ENCODE results near the gene ANKRD44. TPM values are rescaled to one million over a fixed set of nuclear protein-coding genes. Genes with fewer than 3 reads are reported as not detected.
"Not testable (repeated sequence)": the region's sequence is repeated elsewhere in the genome, so short reads cannot be mapped to it uniquely, and the experiment has no call there.

The ANKRD44 gene
- total RNA-seq (2014; rRNA removed; shearing (Covaris generic)), result 5.8 and 7.4 TPM in 2 replicates

DNA sequence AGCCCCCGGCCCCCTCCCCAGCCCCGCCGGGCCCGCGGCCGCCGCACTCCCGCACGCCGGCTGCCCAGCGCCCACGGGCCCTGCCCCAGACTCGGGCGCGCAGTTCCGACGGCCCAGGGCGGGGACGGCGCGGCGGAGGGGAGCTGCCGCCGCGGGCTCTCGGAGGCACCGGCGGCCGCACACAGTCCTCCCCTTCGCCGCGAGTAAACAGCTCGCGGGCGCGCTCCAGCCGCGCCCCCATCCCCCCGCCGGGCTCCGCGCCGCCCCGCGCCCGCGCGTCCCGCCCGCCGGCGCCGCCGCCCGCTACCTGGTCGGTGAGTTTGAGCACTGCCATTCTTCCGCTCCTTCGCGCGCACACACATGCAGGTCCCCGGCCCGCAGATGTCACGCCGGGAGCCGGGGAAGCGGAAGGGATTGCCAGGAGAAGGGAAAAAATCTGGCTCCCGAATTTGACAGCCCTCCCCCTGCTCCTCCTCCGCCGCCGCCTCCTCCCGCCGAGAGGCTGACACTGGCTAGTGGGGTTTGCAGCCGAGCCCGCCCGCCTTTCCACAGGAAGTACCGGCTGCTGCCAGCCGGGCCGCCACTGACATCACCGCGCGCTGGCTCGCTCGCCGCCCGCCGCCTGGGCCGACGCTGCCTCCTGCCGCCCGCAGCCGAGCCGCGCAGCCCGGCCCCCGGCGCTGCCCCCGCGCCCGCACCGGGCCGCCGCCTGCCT is at the start of gene ANKRD44:
Gene ANKRD44, minus strand, starts transcription at position 510 of the 715 bp plus-strand sequence. Its CDS starts 176 bp downstream, at position 334.
- peak; percentile 93 for DNase-seq (ENCODE audit: low read depth)

- no peak for DNase-seq (ENCODE audit: low read depth)
Observed at GRCh38 chr2:197359859-197360258, 49.3 kb upstream of the ANKRD44 start.

GRCh38 chr2:197358931-197359330 is 48.4 kb upstream of the ANKRD44 start:
- DNase-seq (ENCODE audit: low read depth), result no peak

DNA sequence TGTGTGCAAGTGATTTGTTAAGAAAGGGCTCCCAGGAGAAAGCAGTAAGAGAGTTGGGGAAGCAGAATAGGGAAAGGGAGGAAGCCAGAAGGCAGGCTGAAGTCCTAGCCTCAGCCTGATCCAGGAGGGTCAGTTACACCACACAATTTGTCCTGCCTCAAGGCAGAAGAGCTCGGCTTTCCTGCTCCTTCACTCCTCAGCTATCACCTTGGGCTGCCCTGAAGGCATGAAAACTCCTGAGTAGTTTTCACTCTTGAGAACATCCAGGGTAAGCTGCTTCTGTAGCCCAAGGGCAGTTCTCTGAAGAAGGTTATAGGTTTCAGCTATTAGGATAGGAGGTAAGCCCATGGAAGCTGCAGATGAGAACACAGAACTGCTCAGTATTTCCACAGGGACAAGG is 47.4 kb upstream of the ANKRD44 start:
- DNase-seq (ENCODE audit: low read depth), result no peak

DNA sequence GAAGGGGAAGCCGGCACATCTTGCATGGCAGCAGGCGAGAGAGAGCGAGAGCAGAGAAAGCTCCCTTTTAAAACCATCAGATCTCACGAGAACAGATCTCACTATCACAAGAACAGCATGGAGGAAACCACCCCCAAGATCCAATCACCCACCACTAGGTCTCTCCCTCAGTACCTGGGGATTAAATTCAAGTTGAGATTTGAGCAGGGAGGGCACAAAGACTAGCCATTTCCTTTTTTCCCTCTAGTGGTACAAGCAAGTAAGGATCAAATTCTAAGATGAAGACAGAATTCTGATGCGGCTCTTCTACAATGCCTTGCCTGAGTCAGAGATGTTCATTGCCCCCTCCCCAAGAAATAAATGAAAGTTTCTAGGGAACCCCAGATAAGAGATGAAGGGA is 45.6 kb upstream of the ANKRD44 start:
- DNase-seq (ENCODE audit: low read depth), result no peak

GRCh38 chr2:197354169-197354558 is 43.6 kb upstream of the ANKRD44 start:
- no peak for DNase-seq (ENCODE audit: low read depth)

DNA sequence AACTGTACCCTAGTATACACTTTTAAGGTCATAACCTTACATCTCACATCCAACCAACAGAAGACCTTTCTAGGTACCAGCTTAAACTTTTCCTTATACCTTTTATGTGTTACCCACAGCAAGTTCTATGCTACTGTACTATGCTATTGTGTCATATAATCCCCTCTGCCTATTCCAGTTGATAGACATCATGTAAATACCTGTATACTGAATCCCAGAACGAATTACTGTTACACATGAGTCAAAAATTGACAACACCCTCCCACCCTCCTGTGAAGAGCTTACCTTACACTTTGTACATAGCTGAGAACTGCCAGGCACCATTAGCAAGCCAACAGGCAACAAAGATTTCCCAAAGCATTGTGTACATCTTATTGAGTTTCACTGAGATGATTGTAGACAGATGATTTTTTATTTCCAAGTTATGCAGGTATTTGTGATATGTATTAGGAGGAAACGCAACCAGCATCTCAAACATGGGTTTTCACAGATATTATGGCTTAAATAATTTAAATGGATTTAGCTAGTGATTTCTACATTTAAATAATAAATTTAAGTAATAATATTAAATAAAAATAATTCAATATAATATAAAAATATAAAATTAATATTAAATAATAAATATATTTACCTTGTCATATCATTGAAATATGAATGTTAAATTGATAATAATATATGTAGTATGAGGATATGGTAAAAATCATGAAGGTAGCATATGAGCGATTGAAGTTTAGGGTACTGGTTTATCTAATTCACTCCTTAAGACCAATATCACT is 43.0 kb upstream of the ANKRD44 start:
- no peak for DNase-seq (ENCODE audit: low read depth)

GRCh38 chr2:197349699-197350098 is 39.1 kb upstream of the ANKRD44 start:
- DNase-seq (ENCODE audit: low read depth), result no peak

- no peak for DNase-seq (ENCODE audit: low read depth)
Observed at GRCh38 chr2:197348721-197349360, 38.3 kb upstream of the ANKRD44 start.

GRCh38 chr2:197345846-197346370 is 35.3 kb upstream of the ANKRD44 start:
- DNase-seq (ENCODE audit: low read depth), result peak; percentile 35

DNA sequence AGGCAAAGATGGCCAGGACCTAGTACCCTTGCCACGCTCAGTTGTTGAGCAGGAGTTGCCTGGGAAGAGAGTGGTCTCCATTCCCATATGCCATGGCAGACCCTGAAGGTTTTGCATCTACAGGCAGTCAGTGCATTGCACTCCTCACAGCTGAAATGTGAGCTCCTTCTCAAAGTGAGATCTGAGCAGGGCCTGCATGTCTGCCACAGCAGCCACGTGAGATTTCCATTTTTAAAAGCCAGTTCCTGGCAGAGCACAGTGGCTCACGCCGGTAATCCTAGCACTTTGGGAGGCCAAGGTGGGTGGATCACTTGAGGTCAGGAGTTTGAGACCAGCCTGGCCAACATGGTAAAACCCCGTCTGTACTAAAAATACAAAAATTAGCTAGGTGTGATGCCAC is 33.4 kb upstream of the ANKRD44 start:
- not testable (repeated sequence) for DNase-seq (ENCODE audit: low read depth)

- DNase-seq (ENCODE audit: low read depth), result no peak
Observed at GRCh38 chr2:197340591-197340990, 30.0 kb upstream of the ANKRD44 start.

- no peak for DNase-seq (ENCODE audit: low read depth)
Observed at GRCh38 chr2:197339496-197340220, 29.1 kb upstream of the ANKRD44 start.

- no peak for DNase-seq (ENCODE audit: low read depth)
Observed at GRCh38 chr2:197339016-197339415, 28.4 kb upstream of the ANKRD44 start.

DNA sequence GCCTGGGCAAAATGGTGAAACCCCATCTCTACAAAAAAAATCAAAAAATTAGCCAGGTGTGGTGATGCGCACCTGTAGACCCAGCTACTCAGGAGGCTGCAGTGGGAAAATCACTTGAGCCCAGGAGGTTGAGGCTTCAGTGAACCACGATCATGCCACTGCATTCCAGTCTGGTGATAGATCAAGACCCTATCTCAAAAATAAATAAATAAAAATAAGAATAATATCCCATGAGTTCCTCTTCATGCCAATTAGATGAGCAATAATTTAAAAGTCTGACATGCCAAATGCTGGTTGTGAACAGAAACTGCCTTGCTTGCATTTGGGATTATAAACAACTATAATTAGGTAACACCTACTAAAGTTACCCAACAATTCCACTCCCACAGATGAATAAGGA is 22.1 kb upstream of the ANKRD44 start:
- no peak for DNase-seq (ENCODE audit: low read depth)

DNA sequence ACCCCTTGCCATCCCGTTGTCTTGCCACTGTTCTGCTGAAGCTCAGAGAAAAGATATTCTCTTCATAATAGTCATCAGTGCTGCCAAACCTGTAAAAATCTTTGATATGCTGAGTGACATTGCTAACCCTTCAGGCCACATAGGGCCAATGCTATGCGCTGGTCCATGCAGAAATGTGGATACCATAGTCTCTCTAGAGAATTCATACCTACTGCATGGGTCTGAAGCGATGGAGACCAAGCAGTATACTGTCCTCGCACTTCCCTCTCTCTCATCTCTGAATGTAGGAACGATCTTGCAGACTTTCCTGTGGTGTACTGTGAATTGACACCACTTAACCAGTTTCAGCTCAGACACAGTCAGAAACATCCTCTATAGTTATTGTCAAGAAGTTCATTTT is 17.9 kb upstream of the ANKRD44 start:
- DNase-seq (ENCODE audit: low read depth), result no peak

DNA sequence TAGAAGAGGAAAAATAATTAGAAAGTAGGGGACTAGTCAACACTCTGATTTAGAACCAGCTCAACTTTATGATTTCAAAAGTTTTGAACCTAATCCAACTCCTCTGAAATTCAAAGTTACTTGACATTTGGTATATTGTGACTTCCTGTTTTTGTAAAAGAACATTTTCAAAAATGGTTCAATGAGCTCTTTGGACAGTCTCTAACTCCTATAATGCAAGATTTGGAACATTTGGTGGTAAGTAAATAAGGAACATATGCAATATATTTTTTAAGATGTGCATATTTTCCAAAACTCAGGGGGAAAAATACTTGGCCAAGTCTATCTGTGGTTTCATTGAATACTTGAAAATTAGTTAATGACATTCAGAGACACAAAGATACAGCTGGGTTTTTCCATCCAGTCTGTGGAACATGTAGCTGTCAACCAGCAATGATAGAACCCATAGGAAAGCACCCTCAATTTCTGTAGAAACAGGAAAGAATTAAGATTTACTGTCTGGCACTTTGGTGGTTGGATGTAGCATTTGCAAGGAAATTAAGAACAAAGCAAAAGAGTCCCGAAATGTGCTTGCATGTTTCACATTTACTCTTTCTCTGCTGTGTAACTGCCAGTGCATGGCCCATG is 17.0 kb upstream of the ANKRD44 start:
- no peak for DNase-seq (ENCODE audit: low read depth)

- no peak for DNase-seq (ENCODE audit: low read depth)
Observed at GRCh38 chr2:197327073-197327471, 16.5 kb upstream of the ANKRD44 start.

DNA sequence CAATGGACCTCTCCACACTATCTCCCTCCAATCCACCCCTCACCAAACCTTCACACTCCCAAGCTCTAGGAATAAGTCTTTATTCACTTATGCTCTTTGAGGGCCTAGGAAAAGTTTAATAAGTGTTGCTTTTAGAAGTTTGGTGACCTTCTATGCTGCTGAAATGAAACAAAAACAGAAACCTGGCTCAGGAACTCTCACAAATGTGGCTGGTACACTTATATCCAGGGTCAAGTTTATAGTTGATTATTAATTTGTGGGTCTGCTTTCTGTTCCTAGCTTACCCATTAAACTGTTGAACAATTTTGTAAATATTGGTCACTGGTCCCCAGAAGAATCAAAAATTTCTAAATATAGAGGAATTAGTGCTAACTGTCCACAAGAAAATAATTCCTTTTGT is 14.2 kb upstream of the ANKRD44 start:
- DNase-seq (ENCODE audit: low read depth), result no peak

DNA sequence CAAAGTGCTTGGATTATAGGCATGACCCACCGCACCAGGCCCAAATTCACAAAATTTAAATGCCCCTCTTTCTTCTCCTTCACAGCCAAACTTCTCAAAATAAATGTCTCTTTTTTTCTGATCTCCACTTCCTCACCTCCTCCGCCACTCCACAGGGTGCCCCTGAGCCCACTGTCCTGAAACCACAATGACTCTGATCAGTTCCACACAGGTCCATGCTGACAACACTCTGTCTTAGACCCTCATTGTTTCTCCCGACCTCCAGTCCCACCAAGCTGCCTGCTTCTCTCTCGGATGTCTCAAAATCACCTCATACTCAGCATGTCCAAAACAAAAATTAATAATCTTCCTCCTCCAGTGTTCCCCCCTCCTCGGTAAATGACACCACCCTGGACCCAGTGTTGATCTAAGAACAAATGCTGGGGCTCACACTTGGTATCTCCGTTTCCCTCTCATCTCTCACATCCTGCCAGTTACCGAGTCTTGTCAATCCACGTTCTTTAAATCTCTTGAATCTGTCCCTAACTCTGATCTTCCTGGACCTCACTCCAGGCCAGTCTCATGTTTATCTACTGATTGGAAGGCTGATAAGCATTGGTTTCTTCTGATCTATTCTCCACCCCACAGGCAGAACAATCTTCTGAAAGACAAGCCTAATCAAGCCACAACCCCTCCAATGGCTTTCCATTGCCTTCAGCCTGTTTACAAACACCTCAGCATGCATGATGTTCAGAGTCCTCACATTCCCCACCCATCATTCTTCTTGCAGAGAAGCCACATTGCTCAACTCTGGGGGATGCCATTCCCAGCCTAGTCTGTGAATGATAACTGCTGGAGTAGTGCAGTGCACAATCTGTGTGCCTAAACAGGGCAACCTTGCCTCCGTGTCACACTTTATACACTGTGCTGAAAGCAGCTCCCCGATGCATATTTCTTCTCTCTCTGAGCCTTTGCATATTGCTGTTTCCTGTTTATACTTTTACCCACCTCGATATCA is 12.4 kb upstream of the ANKRD44 start:
- DNase-seq (ENCODE audit: low read depth), result no peak
